Lung (tissue), 12 donors: ENCODE data around the gene PPHLN1. TPM values are rescaled to one million over a fixed set of nuclear protein-coding genes. Genes with fewer than 3 reads are reported as not detected.

Experiments
- ATAC-seq: fragments of 200-7000 bp; cut with Tn5 transposase; one replicate; pipeline ENCODE4 v1.9.1; 2020; ENCODE audit warnings: moderate number of reproducible peaks; ENCODE audit not compliant: insufficient read depth, low FRiP score
- DNase-seq, 3 donors: peaks; one replicate each; pipeline ENCODE4 v3.0.0-alpha.2; 2013 to 2017
- H3K27ac ChIP-seq, 2 donors: one replicate each; pipeline ENCODE4 v1.5.1; 2013; ENCODE audit warnings: mild to moderate bottlenecking in 2 of 2, moderate library complexity in 2 of 2, control low read depth in 1 of 2, inconsistent platforms in 1 of 2, low read depth in 1 of 2, low read length in 1 of 2
- H3K27me3 ChIP-seq, 3 donors: one replicate each; pipeline ENCODE4 v1.5.1; 2013; ENCODE audit warnings: low read length in 2 of 3; ENCODE audit not compliant: control insufficient read depth in 3 of 3, insufficient read depth in 3 of 3
- H3K36me3 ChIP-seq, 4 donors: one replicate each; pipeline ENCODE4 v1.5.1; 2013; ENCODE audit warnings: low read length in 4 of 4, mild to moderate bottlenecking in 1 of 4, moderate library complexity in 1 of 4; ENCODE audit not compliant: control insufficient read depth in 4 of 4, insufficient read depth in 4 of 4
- H3K4me1 ChIP-seq, 5 donors: one replicate each; pipeline ENCODE4 v1.5.1; 2013; ENCODE audit warnings: low read length in 5 of 5, mild to moderate bottlenecking in 2 of 5, moderate library complexity in 1 of 5; ENCODE audit not compliant: control insufficient read depth in 5 of 5, insufficient read depth in 5 of 5
- H3K4me3 ChIP-seq: one replicate; pipeline ENCODE4 v1.5.1; 2013; ENCODE audit warnings: mild to moderate bottlenecking, control low read depth, moderate library complexity
- H3K9ac ChIP-seq, 2 donors: one replicate each; pipeline ENCODE4 v1.5.1; 2013; ENCODE audit warnings: low read length in 2 of 2, control low read depth in 1 of 2; ENCODE audit not compliant: insufficient read depth in 1 of 2
- H3K9me3 ChIP-seq, 4 donors: one replicate each; pipeline ENCODE4 v1.5.1; 2013; ENCODE audit warnings: low read length in 3 of 4, mild to moderate bottlenecking in 1 of 4, moderate library complexity in 1 of 4; ENCODE audit not compliant: control insufficient read depth in 4 of 4, insufficient read depth in 3 of 4
- CTCF ChIP-seq: IDR thresholded peaks from 2 replicates; pipeline ENCODE4 v1.5.1; 2012; ENCODE audit warnings: mild to moderate bottlenecking; ENCODE audit errors: control extremely low read depth, extremely low read depth
- WGBS, 2 donors: extraction: QIAGEN DNeasy Blood & Tissue Kit; methylation state at CpG; one replicate each; pipeline ENCODE4 v1.1.7; 2013; 5-methylcytosine and 5-hydroxymethylcytosine counted together
- polyA plus RNA-seq, 2 donors: library from polyadenylated mRNA; stranded (reverse); fragments of 200-250 nt; gene quantifications; one replicate each; pipeline ENCODE4 v1.2.1, GENCODE V29; 2013
- total RNA-seq, 2 donors: library from RNA; depleted of rRNA in 1 of 2; stranded (reverse); fragments of >200 nt in 1 of 2; gene quantifications; one replicate each; pipeline ENCODE4 v1.2.1, GENCODE V29; 2014 to 2021
- donor health status: control.
- donor health status: control.
- donor health status: Bipolar disorder and iron deficiency.
- donor health status: healthy.
- donor health status: DM: yes; HTN: yes; CAD: no.

The PPHLN1 gene
- total and polyA plus RNA-seq, 4 donors: 26.5 to 72.5 (median 34.3) TPM

GRCh38 chr12:42286741-42287140 is 39.2 kb upstream of the PPHLN1 start:
- no peak for DNase-seq
- H3K4me3 ChIP-seq: no peak overlapping the region
- H3K9me3 ChIP-seq: no peaks in the 10 kb centered on the region
- no peak for TF ChIP-seq CTCF
- no peaks in the 10 kb centered on the region for H3K36me3 ChIP-seq
- H3K27me3 ChIP-seq: no peaks in the 10 kb centered on the region
- H3K9ac ChIP-seq: no peak overlapping the region
- H3K4me1 ChIP-seq: peaks cover 0 to 10% (median 0%) of the 10 kb centered on the region in 5 donors
- no peak overlapping the region for H3K27ac ChIP-seq
- 92 to 96% methylated on average over 26 of the region's 26 CpGs for WGBS, 2 donors
- no peak for ATAC-seq

GRCh38 chr12:42288544-42288943 is 37.4 kb upstream of the PPHLN1 start:
- no peak overlapping the region for H3K9ac ChIP-seq
- no peak for TF ChIP-seq CTCF
- no peaks in the 10 kb centered on the region for H3K36me3 ChIP-seq
- H3K27ac ChIP-seq: no peak overlapping the region
- peaks cover 0 to 4% (median 0%) of the 10 kb centered on the region in 5 donors for H3K4me1 ChIP-seq
- H3K9me3 ChIP-seq: no peaks in the 10 kb centered on the region
- ATAC-seq: no peak
- no peak overlapping the region for H3K4me3 ChIP-seq
- no peaks in the 10 kb centered on the region for H3K27me3 ChIP-seq
- WGBS, 2 donors: 72 to 77% methylated on average over 9 of the region's 9 CpGs
- peak in 2 of 3 donors; percentile 25 to 46 for DNase-seq

GRCh38 chr12:42291680-42292079 is 34.3 kb upstream of the PPHLN1 start:
- H3K27me3 ChIP-seq: no peaks in the 10 kb centered on the region
- DNase-seq (no peak), ATAC-seq (no peak)
- peaks cover 0 to 4% (median 0%) of the 10 kb centered on the region in 5 donors for H3K4me1 ChIP-seq
- no peaks in the 10 kb centered on the region for H3K9me3 ChIP-seq
- no peak overlapping the region for H3K9ac ChIP-seq
- TF ChIP-seq CTCF: no peak
- no peaks in the 10 kb centered on the region for H3K36me3 ChIP-seq
- WGBS, 2 donors: 91 to 94% methylated on average over 2 of the region's 2 CpGs
- no peak overlapping the region for H3K27ac ChIP-seq
- no peak overlapping the region for H3K4me3 ChIP-seq

GRCh38 chr12:42296503-42297109 is 29.4 kb upstream of the PPHLN1 start:
- no peaks in the 10 kb centered on the region for H3K9me3 ChIP-seq
- no peak overlapping the region for H3K27ac ChIP-seq
- WGBS, 2 donors: 90 to 98% methylated on average over 5 of the region's 5 CpGs
- no peak overlapping the region for H3K9ac ChIP-seq
- no peaks in the 10 kb centered on the region for H3K4me1 ChIP-seq
- no peaks in the 10 kb centered on the region for H3K27me3 ChIP-seq
- no peak overlapping the region for H3K4me3 ChIP-seq
- no peaks in the 10 kb centered on the region for H3K36me3 ChIP-seq
- TF ChIP-seq CTCF: no peak
- DNase-seq (no peak), ATAC-seq (no peak)
